ENCODE measurements around the gene SORCS2.

DNA sequence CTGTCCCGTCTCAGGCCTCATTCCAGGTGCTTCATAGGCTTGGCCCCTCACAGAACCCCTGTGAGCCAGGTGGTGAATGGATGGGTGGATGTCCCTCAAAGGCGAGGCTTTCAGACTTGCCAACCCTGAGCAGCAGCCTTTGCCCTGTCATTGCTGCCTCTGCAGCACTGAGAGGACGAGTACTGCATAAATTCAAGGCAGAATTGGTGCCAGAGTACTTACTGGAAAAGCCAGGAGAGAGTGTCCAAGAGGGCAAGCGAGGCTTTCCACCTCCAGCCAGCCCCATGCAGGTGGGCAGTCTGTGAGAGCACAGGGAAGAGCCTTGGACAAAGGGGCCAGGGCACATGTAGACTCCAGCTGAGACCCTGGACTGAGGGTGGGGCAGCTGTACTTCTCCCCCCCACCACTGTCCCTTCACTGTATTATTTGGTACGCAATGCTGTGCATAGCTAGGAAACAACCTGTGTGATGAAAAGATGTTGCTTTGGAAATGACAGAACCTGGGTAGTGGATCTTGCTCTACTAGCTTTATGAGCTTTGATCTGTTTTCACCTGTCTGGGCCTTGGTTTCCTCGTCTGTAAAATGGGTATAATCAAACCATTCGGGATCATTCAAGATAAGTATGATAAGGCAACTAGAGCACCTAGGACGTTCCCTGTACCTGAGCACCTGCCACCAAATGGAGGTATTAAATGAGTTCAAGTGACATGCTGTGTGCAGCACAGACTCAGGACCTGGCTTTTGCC, 467.3 kb downstream of the SORCS2 start:
- TF ChIP-seq EZH2phosphoT487 (IDR thresholded peaks at IDR 0.05; ENCODE audit: borderline replicate concordance, low read length): no peak
- TF ChIP-seq, protein P1, sequence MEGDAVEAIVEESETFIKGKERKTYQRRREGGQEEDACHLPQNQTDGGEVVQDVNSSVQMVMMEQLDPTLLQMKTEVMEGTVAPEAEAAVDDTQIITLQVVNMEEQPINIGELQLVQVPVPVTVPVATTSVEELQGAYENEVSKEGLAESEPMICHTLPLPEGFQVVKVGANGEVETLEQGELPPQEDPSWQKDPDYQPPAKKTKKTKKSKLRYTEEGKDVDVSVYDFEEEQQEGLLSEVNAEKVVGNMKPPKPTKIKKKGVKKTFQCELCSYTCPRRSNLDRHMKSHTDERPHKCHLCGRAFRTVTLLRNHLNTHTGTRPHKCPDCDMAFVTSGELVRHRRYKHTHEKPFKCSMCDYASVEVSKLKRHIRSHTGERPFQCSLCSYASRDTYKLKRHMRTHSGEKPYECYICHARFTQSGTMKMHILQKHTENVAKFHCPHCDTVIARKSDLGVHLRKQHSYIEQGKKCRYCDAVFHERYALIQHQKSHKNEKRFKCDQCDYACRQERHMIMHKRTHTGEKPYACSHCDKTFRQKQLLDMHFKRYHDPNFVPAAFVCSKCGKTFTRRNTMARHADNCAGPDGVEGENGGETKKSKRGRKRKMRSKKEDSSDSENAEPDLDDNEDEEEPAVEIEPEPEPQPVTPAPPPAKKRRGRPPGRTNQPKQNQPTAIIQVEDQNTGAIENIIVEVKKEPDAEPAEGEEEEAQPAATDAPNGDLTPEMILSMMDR (IDR thresholded peaks at IDR 0.05; ENCODE audit: low read depth, low read length, poor library complexity, severe bottlenecking): no peak

Data from DOHH2 (cell line).